Upper lobe of left lung (tissue), 6 donors: ENCODE results near the gene SRRM4. TPM values are rescaled to one million over a fixed set of nuclear protein-coding genes. Genes with fewer than 3 reads are reported as not detected.
A peak's percentile ranks its signal among the peaks of the same experiment; 100 is the strongest.

Source experiments
- ATAC-seq, 2 donors: fragments of 200-7000 bp; cut with Tn5 transposase; one replicate each; pipeline ENCODE4 v1.9.1; 2022; ENCODE audit warnings: mild to moderate bottlenecking in 2 of 2, moderate library complexity in 2 of 2; ENCODE audit not compliant: low FRiP score in 2 of 2
- DNase-seq, 2 donors: peaks; one replicate each; pipeline ENCODE4 v3.0.0-alpha.2; 2019 to 2020
- H3K27ac ChIP-seq, 4 donors: fragments of 200-600 bp; sonication (generic); one replicate each; pipeline ENCODE4 v1.5.1; 2016 to 2019
- H3K27me3 ChIP-seq, 4 donors: fragments of 200-600 bp; sonication (generic); one replicate each; pipeline ENCODE4 v1.5.1; 2017 to 2019
- H3K36me3 ChIP-seq, 4 donors: fragments of 200-600 bp; sonication (generic); one replicate each; pipeline ENCODE4 v1.5.1; 2016 to 2019
- H3K4me1 ChIP-seq, 4 donors: fragments of 200-600 bp; sonication (generic); one replicate each; pipeline ENCODE4 v1.5.1; 2018 to 2019
- H3K4me3 ChIP-seq, 4 donors: fragments of 200-600 bp; sonication (generic); one replicate each; pipeline ENCODE4 v1.5.1; 2017 to 2019; ENCODE audit warnings: mild to moderate bottlenecking in 2 of 4, moderate library complexity in 1 of 4
- H3K9me3 ChIP-seq, 4 donors: fragments of 200-600 bp; sonication (generic); one replicate each; pipeline ENCODE4 v1.5.1; 2018 to 2019
- EP300 ChIP-seq, 4 donors: sonication (generic); formaldehyde crosslinking; IDR thresholded peaks; one replicate each; pipeline ENCODE4 v1.5.1; 2017; ENCODE audit warnings: antibody characterized with exemption in 4 of 4, control low read depth in 2 of 4
- POLR2A ChIP-seq, 4 donors: fragments of 450-650 bp; IDR thresholded peaks; one replicate each; pipeline ENCODE4 v1.5.1; 2016 to 2017; ENCODE audit warnings: antibody characterized with exemption in 4 of 4, mild to moderate bottlenecking in 2 of 4
- POLR2AphosphoS5 ChIP-seq, 2 donors: sonication (generic); formaldehyde crosslinking; IDR thresholded peaks; one replicate each; pipeline ENCODE4 v1.5.1; 2017; ENCODE audit warnings: antibody characterized with exemption in 2 of 2
- WGBS, 2 donors: methylation state at CpG; one replicate each; pipeline ENCODE4 v1.1.5; 2017 to 2018; 5-methylcytosine and 5-hydroxymethylcytosine counted together
- total RNA-seq, 6 donors: library from RNA; depleted of rRNA in 4 of 6; stranded (reverse); fragments of >200 nt in 4 of 6; gene quantifications; one replicate each; pipeline versions ENCODE4 v1.1.0 to v1.2.1, GENCODE V29; 2016 to 2021
- TF ChIP-seq, protein P1 (sequence below), 6 experiments: fragments of 450-650 bp in 4 of 6; fragments of 200-600 bp in 2 of 6; sonication (generic) in 2 of 6; IDR thresholded peaks; one replicate each; pipeline ENCODE4 v1.5.1; 2016 to 2019; ENCODE audit warnings: antibody characterized with exemption in 6 of 6
- donor health status: DM: no; HTN: no; CAD: no; lungs with moderate emphysema.
- donor health status: DM: no; HTN: yes; CAD: no; lungs with severe emphysema.

SRRM4 gene
- total RNA-seq, 6 donors from 2014 or later: under 0.01 to 0.33 (median 0.11) TPM; not detected in 2

DNA sequence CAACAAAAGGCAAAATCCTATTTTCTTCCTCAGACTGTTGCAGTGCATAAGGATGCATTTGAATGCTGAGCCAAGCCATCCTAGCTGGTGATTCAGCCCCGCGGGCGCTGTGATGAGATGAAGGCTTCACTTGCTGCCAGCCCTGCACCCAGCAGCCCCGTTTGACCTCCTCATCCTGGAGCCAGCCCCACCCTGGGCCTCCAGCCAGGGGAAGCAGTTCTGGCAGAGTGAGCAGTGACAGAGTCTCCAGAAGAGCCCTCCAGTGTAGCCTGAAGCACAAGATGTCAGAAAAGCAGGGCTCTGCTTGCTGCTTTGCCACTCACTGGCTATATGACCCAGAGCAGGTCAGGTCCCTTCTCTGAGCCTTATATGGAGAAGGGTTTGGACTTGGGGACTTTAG, 101.2 kb downstream of the SRRM4 start:
- DNase-seq (peak; percentile 16 to 23), ATAC-seq (peak in 1 of 2 donors; percentile 5)
- H3K27ac ChIP-seq: no peak overlapping the region
- no peaks in the 10 kb centered on the region for H3K4me1 ChIP-seq
- H3K4me3 ChIP-seq: no peak overlapping the region
- no peak for TF ChIP-seq POLR2A (IDR thresholded peaks at IDR 0.05)
- no peak for TF ChIP-seq POLR2AphosphoS5 (IDR thresholded peaks at IDR 0.05)
- TF ChIP-seq, protein P1, sequence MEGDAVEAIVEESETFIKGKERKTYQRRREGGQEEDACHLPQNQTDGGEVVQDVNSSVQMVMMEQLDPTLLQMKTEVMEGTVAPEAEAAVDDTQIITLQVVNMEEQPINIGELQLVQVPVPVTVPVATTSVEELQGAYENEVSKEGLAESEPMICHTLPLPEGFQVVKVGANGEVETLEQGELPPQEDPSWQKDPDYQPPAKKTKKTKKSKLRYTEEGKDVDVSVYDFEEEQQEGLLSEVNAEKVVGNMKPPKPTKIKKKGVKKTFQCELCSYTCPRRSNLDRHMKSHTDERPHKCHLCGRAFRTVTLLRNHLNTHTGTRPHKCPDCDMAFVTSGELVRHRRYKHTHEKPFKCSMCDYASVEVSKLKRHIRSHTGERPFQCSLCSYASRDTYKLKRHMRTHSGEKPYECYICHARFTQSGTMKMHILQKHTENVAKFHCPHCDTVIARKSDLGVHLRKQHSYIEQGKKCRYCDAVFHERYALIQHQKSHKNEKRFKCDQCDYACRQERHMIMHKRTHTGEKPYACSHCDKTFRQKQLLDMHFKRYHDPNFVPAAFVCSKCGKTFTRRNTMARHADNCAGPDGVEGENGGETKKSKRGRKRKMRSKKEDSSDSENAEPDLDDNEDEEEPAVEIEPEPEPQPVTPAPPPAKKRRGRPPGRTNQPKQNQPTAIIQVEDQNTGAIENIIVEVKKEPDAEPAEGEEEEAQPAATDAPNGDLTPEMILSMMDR (IDR thresholded peaks at IDR 0.05): no peak
- TF ChIP-seq EP300 (IDR thresholded peaks at IDR 0.05): no peak
- H3K36me3 ChIP-seq: no peaks in the 10 kb centered on the region
- H3K27me3 ChIP-seq: no peaks in the 10 kb centered on the region
- WGBS, 2 donors: 9 to 29% methylated on average over 3 to 4 of the region's 4 CpGs
- H3K9me3 ChIP-seq: no peaks in the 10 kb centered on the region

DNA sequence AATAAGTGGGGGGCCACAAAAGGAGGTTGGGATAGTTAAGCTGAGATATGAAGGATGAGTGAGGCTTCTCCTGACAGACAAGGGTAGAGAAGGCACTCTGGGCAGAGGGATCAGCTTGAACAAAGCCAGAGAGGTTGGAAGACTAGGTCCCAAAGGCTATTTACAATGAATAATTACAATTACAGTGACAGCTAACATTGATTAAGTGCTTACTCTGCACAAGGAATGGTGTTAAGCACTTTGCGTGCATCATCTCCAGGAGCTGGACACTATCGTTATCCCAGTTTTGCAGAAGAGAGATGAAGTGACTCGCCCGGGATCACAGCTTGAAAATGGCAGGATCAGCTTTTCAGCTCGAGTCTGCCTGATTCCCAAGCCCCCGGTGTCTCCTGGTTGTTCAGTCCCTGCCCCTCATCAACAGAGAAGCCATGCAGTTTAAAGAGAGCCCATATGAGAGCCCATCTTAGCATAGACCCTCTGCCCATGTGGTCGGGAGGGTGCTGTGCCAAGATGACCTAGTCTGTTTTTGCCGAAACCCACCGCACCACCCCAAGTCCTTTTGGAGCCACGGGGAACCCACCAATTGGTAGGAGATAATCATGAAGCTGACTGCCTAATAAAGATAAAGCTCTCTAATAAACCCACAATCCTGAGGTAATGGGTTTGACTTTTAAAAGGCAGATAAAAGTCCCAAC, 107.5 kb downstream of the SRRM4 start:
- no peak overlapping the region for H3K4me3 ChIP-seq
- H3K27ac ChIP-seq: no peak overlapping the region
- TF ChIP-seq POLR2A (IDR thresholded peaks at IDR 0.05) (no peak), POLR2AphosphoS5 (IDR thresholded peaks at IDR 0.05) (no peak), EP300 (IDR thresholded peaks at IDR 0.05) (no peak)
- TF ChIP-seq, protein P1 (IDR thresholded peaks at IDR 0.05): no peak
- H3K36me3 ChIP-seq: no peaks in the 10 kb centered on the region
- 71 to 74% methylated on average over 10 of the region's 10 CpGs for whole genome bisulfite sequencing, 2 donors
- no peaks in the 10 kb centered on the region for H3K27me3 ChIP-seq
- no peak for ATAC-seq
- no peaks in the 10 kb centered on the region for H3K4me1 ChIP-seq
- no peak for DNase-seq
- no peaks in the 10 kb centered on the region for H3K9me3 ChIP-seq

DNA sequence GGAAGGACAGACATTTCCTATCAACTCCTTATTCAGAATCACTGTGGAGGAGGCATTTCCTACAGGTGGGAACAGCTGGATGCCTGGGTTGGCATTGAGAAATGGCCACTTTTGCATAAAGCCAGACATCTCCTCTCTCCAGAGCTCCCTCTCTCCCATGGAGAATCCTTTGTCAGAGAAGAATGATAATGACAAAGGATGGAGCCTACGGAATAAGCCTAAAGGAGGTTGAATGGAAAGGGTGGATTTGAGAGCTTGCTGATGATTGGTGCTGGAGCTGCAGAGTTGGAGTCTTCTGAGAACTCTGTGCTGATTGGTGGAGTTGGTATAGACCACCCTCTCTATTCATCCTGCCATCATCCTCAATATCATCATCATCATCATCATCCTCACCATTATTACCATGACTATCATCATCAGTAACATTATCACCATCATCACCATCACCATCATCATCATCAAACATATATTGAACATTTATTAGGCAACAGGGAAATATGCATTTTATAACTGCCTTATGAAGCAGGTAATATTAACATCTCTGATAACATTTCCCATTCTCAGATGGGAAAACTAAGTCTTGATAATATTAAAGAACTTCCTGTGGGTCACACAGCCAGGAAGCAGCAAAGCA, 108.2 kb downstream of the SRRM4 start:
- no peak for ATAC-seq
- 36 to 67% methylated on average over 1 of the region's 1 CpG for WGBS, 2 donors
- Histone ChIP-seq H3K36me3 (no peaks in the 10 kb centered on the region), H3K4me3 (no peak overlapping the region), H3K27ac (no peak overlapping the region), H3K27me3 (no peaks in the 10 kb centered on the region), H3K9me3 (no peaks in the 10 kb centered on the region), H3K4me1 (no peaks in the 10 kb centered on the region)
- TF ChIP-seq POLR2AphosphoS5 (IDR thresholded peaks at IDR 0.05) (no peak), POLR2A (IDR thresholded peaks at IDR 0.05) (no peak), EP300 (IDR thresholded peaks at IDR 0.05) (no peak)
- TF ChIP-seq, protein P1 (IDR thresholded peaks at IDR 0.05): no peak
- DNase-seq: no peak

DNA sequence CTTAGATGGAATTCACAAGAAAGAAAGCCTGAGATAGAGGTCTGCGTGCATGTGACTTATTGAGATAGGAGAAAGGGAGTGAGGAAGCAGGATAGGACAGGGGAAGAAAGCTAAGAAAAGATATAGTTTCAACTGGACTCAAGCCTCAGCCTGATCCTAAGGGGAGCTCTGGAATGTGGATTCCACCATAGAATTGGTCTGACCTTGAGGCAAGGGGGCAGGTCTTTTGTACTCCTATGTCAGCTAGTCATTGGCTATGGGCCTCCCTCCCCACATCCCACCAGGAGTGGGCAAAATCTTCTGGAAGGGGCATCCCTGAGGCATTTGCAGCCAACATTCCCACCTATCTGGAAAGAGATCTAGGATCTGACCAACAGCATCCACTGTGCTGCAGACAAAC, 108.9 kb downstream of the SRRM4 start:
- Histone ChIP-seq H3K27me3 (no peaks in the 10 kb centered on the region), H3K4me3 (no peak overlapping the region), H3K4me1 (no peaks in the 10 kb centered on the region), H3K9me3 (no peaks in the 10 kb centered on the region), H3K27ac (no peak overlapping the region), H3K36me3 (no peaks in the 10 kb centered on the region)
- DNase-seq (no peak), ATAC-seq (no peak)
- no peak for TF ChIP-seq POLR2A (IDR thresholded peaks at IDR 0.05)
- 70 to 83% methylated on average over 1 of the region's 1 CpG for WGBS, 2 donors

DNA sequence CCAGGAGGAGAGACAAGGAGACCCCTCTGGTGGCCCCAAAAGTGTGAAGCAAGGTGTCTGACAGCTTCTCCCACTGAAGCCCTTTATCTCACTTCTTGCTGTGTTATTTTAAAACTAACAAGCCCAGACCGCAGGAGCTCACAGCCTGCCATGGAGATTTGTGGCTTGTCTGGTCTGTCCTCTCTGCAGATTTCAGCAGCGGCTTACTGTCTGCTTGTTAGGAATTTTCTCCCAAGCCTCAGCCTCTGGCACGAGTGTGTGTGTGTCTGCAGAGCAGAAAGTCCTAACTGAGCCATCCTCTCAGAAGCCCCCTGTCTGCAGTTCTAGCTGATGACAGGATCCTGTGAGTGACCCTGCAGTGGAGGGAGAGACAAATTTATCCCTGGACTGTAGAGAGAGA, 109.5 kb downstream of the SRRM4 start:
- Histone ChIP-seq H3K27ac (no peak overlapping the region), H3K4me1 (no peaks in the 10 kb centered on the region), H3K4me3 (no peak overlapping the region), H3K9me3 (no peaks in the 10 kb centered on the region), H3K27me3 (no peaks in the 10 kb centered on the region), H3K36me3 (no peaks in the 10 kb centered on the region)
- DNase-seq (no peak), ATAC-seq (no peak)
- TF ChIP-seq, protein P1 (IDR thresholded peaks at IDR 0.05): no peak
- TF ChIP-seq POLR2AphosphoS5 (IDR thresholded peaks at IDR 0.05): no peak
- no peak for TF ChIP-seq EP300 (IDR thresholded peaks at IDR 0.05)
- TF ChIP-seq POLR2A (IDR thresholded peaks at IDR 0.05): no peak
- 24 to 27% methylated on average over 3 of the region's 3 CpGs for WGBS, 2 donors
